ENCODE data around the gene SORL1. TPM values are rescaled to one million over a fixed set of nuclear protein-coding genes. Genes with fewer than 3 reads are reported as not detected.

SORL1 gene
- total RNA-seq, 2 experiments from 2014 or later = 66.8 to 67.2 TPM

DNA sequence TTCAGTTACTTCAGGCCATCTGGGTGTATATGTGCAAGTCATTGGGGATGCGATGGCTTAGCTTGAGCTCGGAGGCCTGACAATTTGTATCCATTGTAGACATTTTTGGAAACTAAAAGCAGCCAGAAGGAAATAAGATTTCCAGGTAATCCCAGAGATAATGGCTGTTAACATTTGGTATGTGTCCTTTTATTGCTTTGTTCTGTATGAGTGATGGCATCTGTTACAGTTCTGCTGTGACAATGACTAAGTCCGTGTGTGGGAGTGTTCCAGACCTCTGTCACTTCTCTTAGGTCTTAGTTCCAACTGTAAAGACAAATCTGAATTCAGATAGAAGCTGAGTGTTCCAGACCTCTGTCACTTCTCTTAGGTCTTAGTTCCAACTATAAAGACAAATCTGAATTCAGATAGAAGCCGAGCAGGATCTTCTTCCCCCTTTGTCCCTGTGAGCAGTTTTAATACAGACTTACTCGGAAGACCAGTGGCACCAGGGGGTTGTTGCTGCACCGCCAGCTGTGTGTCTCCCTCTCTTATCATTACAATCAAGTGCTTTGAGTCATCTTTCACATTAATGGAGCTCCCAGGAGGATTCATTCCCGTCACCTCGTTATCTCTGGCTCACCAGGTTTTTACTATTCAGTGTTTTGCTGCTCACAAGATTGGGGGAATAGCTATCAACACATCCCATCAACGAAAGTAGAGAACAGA lies 191.5 kb downstream of the SORL1 start:
- H3K4me1 Mint-ChIP-seq (ENCODE audit: low read depth) = no peaks in the 10 kb centered on the region
- no peaks in the 10 kb centered on the region for H3K9me3 Mint-ChIP-seq
- no peaks in the 10 kb centered on the region for H3K36me3 Mint-ChIP-seq (ENCODE audit: low read depth)
- no peak for DNase-seq
- H3K4me3 Mint-ChIP-seq = no peak overlapping the region
- intact Hi-C loops (cut with micrococcal nuclease) = no loop called here
- CTCF ChIA-PET = interaction anchor here (2.0 kb wide), 1 partner anchor 11 kb away, joined by 9 read pairs; no protein-coding TSS in a partner anchor
- H3K27me3 Mint-ChIP-seq (ENCODE audit: low read depth) = no peaks in the 10 kb centered on the region
- no peak overlapping the region for H3K27ac Mint-ChIP-seq

DNA sequence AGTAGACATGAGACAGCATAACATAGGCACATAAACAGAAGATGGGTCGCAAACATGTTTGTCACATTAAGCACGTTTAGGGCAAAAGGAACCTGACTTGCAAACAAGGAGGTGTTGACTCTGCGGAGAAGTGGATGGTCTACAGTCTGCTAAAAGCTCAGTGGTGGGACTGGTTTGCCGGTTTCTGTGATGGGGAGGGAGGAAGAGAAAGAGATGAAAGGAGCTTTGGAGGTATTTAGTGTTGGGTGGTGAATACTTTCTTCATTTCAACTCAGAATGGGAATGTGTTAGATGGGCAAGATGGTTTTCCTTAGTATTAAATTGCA lies 192.0 kb downstream of the SORL1 start:
- H3K36me3 Mint-ChIP-seq (ENCODE audit: low read depth) = no peaks in the 10 kb centered on the region
- no peaks in the 10 kb centered on the region for H3K9me3 Mint-ChIP-seq
- DNase-seq = no peak
- H3K27me3 Mint-ChIP-seq (ENCODE audit: low read depth) = no peaks in the 10 kb centered on the region
- no peak overlapping the region for H3K4me3 Mint-ChIP-seq
- CTCF ChIA-PET = interaction anchor here (2.0 kb wide), 1 partner anchor 11 kb away, joined by 9 read pairs; no protein-coding TSS in a partner anchor
- intact Hi-C loops (cut with micrococcal nuclease) = no loop called here
- H3K27ac Mint-ChIP-seq = no peak overlapping the region
- H3K4me1 Mint-ChIP-seq (ENCODE audit: low read depth) = no peaks in the 10 kb centered on the region

DNA sequence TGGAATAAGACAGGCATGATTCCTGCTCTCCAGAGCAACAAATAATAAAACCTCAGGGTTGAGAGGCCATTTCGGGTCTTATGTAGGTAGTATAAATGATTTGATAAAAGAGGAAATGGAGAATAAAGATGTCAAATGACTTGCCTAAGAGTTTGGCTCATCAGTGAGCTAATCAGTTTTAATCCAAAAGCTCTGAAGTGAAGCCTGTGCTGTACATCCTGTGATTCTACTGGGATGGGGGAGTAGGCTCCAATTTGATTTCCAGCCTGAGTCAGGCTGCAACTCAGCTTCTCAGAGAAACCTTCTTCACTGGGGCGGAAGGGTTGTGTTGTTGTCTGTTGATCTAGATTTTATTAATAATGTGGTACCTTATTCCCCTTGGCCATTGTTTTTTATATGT lies 192.9 kb downstream of the SORL1 start:
- Mint-ChIP-seq H3K36me3 (ENCODE audit: low read depth) (no peaks in the 10 kb centered on the region), H3K4me3 (no peak overlapping the region), H3K27ac (no peak overlapping the region), H3K4me1 (ENCODE audit: low read depth) (peaks cover 5% of the 10 kb centered on the region), H3K9me3 (no peaks in the 10 kb centered on the region), H3K27me3 (ENCODE audit: low read depth) (no peaks in the 10 kb centered on the region)
- CTCF ChIA-PET = interaction anchor here (2.0 kb wide), 1 partner anchor 10 kb away, joined by 9 read pairs; no protein-coding TSS in a partner anchor
- DNase-seq = no peak
- intact Hi-C loops (cut with micrococcal nuclease) = no loop called here

GRCh38 chr11:121645596-121645995 lies 193.5 kb downstream of the SORL1 start:
- Mint-ChIP-seq H3K4me1 (ENCODE audit: low read depth) (peaks cover 11% of the 10 kb centered on the region), H3K27me3 (ENCODE audit: low read depth) (no peaks in the 10 kb centered on the region), H3K9me3 (no peaks in the 10 kb centered on the region), H3K4me3 (no peak overlapping the region), H3K36me3 (ENCODE audit: low read depth) (no peaks in the 10 kb centered on the region), H3K27ac (no peak overlapping the region)
- intact Hi-C loops (cut with micrococcal nuclease) = no loop called here
- CTCF ChIA-PET = interaction anchor here (2.0 kb wide), 1 partner anchor 9 kb away, joined by 9 read pairs; no protein-coding TSS in a partner anchor
- no peak for DNase-seq

- no peaks in the 10 kb centered on the region for H3K27me3 Mint-ChIP-seq (ENCODE audit: low read depth)
- no peak overlapping the region for H3K27ac Mint-ChIP-seq
- CTCF ChIA-PET = interaction anchor here (0.6 kb wide), 1 partner anchor 201 kb away, joined by 6 read pairs; no protein-coding TSS in a partner anchor
- DNase-seq = no peak
- intact Hi-C loops (cut with micrococcal nuclease) = no loop called here
- H3K36me3 Mint-ChIP-seq (ENCODE audit: low read depth) = no peaks in the 10 kb centered on the region
- no peak overlapping the region for H3K4me3 Mint-ChIP-seq
- H3K9me3 Mint-ChIP-seq = no peaks in the 10 kb centered on the region
- H3K4me1 Mint-ChIP-seq (ENCODE audit: low read depth) = peaks cover 24% of the 10 kb centered on the region
Observed at GRCh38 chr11:121648306-121648705, 196.2 kb downstream of the SORL1 start.

DNA sequence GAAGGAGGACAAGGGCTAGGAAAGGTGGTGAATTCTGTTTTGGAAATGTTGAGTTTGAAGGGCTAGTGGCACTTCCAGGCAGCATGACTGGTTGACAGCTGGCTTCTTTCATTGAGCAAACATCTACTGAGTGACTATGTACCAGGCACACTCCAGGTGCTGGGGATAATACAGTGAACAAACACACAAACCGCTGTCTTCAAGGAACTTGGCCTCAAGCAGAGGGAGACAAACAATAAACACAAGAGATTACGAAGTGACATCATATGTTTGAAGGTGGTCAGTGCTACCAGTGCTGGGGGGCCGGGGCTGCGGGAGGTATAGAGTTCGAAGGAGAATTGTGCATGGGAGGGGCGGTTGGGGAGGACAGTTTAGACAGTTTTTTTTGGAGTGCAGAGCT lies 197.7 kb downstream of the SORL1 start:
- no peak for DNase-seq
- CTCF ChIA-PET = no interaction called here
- intact Hi-C loops (cut with micrococcal nuclease) = loop anchor here (1.0 to 10.0 kb wide), 4 partner anchors 118 to 1205 kb away; no protein-coding TSS in a partner anchor
- no peak overlapping the region for H3K27ac Mint-ChIP-seq
- H3K36me3 Mint-ChIP-seq (ENCODE audit: low read depth) = no peaks in the 10 kb centered on the region
- H3K4me1 Mint-ChIP-seq (ENCODE audit: low read depth) = peaks cover 24% of the 10 kb centered on the region
- H3K4me3 Mint-ChIP-seq = no peak overlapping the region
- H3K9me3 Mint-ChIP-seq = no peaks in the 10 kb centered on the region
- no peaks in the 10 kb centered on the region for H3K27me3 Mint-ChIP-seq (ENCODE audit: low read depth)

- peaks cover 28% of the 10 kb centered on the region for H3K4me1 Mint-ChIP-seq (ENCODE audit: low read depth)
- intact Hi-C loops (cut with micrococcal nuclease) = loop anchor here (1.0 to 10.0 kb wide), 4 partner anchors 117 to 1204 kb away; no protein-coding TSS in a partner anchor
- H3K9me3 Mint-ChIP-seq = no peaks in the 10 kb centered on the region
- DNase-seq = peak; percentile 33
- H3K4me3 Mint-ChIP-seq = no peak overlapping the region
- H3K36me3 Mint-ChIP-seq (ENCODE audit: low read depth) = no peaks in the 10 kb centered on the region
- CTCF ChIA-PET = no interaction called here
- peak overlapping the region; percentile 8 for H3K27ac Mint-ChIP-seq
- peaks cover 6% of the 10 kb centered on the region for H3K27me3 Mint-ChIP-seq (ENCODE audit: low read depth)
Observed at GRCh38 chr11:121650351-121651256, 198.5 kb downstream of the SORL1 start.

- H3K4me3 Mint-ChIP-seq = no peak overlapping the region
- CTCF ChIA-PET = interaction anchor here (0.5 kb wide), 1 partner anchor 839 kb away, joined by 3 read pairs; no protein-coding TSS in a partner anchor
- H3K36me3 Mint-ChIP-seq (ENCODE audit: low read depth) = no peaks in the 10 kb centered on the region
- DNase-seq = no peak
- H3K4me1 Mint-ChIP-seq (ENCODE audit: low read depth) = peaks cover 34% of the 10 kb centered on the region
- H3K27ac Mint-ChIP-seq = peak overlapping the region; percentile 8
- H3K9me3 Mint-ChIP-seq = no peaks in the 10 kb centered on the region
- H3K27me3 Mint-ChIP-seq (ENCODE audit: low read depth) = peaks cover 6% of the 10 kb centered on the region
- intact Hi-C loops (cut with micrococcal nuclease) = loop anchor here (5.0 to 10.0 kb wide), 2 partner anchors 219 to 1204 kb away; no protein-coding TSS in a partner anchor
Observed at GRCh38 chr11:121651257-121651605, 199.1 kb downstream of the SORL1 start.

DNA sequence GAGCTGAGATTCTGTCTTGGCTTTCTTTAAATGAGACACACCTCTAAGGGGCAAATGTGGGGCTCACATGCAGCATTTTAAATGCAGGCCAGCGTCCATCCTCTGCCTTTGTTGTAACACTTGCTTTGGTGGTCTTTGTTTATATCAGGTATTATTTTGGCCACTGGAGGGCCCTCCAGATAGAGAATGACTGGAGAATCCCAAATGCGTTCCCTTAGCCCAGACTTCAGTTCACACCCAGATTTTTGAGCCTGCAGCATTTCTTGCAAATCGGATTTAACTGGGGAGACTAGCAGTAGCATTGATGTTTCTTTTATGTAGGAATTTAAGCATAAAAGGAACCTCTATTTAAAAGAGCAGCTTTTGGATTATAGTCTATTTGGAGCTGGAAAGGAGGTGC lies 200.9 kb downstream of the SORL1 start:
- DNase-seq = no peak
- no peak overlapping the region for H3K4me3 Mint-ChIP-seq
- intact Hi-C loops (cut with micrococcal nuclease) = loop anchor here (5.0 to 10.0 kb wide), 2 partner anchors 221 to 1202 kb away; no protein-coding TSS in a partner anchor
- peaks cover 6% of the 10 kb centered on the region for H3K27me3 Mint-ChIP-seq (ENCODE audit: low read depth)
- CTCF ChIA-PET = no interaction called here
- peaks cover 35% of the 10 kb centered on the region for H3K4me1 Mint-ChIP-seq (ENCODE audit: low read depth)
- H3K9me3 Mint-ChIP-seq = no peaks in the 10 kb centered on the region
- no peak overlapping the region for H3K27ac Mint-ChIP-seq
- no peaks in the 10 kb centered on the region for H3K36me3 Mint-ChIP-seq (ENCODE audit: low read depth)

DNA sequence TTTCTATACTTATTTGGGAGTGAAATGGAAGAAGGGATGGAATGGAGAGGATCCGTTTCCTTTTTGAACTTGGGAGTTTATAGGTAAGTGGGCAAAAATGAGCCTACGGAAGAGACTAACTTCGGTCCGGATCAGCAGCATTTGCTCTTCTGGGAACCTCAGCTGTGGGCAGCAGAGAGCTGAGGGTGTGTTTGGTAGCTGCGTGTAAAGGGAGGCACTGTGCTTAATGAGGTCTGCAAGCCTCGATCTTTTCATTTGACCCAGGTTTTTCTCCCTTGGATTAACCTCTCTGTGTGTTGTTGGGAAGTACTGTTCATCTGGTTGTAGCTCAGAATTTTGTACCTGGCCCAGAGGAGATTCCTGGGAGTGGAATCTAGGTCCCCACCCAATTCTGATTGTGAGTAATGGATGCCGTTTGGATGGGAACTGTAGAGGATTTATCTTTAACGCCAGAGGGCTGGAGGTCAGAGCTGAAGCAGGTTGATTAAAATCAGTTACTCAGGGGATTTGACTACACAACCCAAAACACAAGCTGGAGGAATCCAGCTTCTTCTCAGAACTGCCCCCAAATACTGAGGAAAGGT lies 202.2 kb downstream of the SORL1 start:
- CTCF ChIA-PET = interaction anchor here (0.7 to 2.2 kb wide), 13 partner anchors 10 to 851 kb away, joined by 3 to 13 read pairs (median 6); no protein-coding TSS in a partner anchor
- no peak for DNase-seq
- Mint-ChIP-seq H3K27ac (no peak overlapping the region), H3K36me3 (ENCODE audit: low read depth) (no peaks in the 10 kb centered on the region), H3K27me3 (ENCODE audit: low read depth) (peaks cover 6% of the 10 kb centered on the region), H3K4me3 (no peak overlapping the region), H3K4me1 (ENCODE audit: low read depth) (peaks cover 35% of the 10 kb centered on the region), H3K9me3 (no peaks in the 10 kb centered on the region)
- intact Hi-C loops (cut with micrococcal nuclease) = loop anchor here (2.0 to 10.0 kb wide), 4 partner anchors 222 to 1200 kb away; no protein-coding TSS in a partner anchor

DNA sequence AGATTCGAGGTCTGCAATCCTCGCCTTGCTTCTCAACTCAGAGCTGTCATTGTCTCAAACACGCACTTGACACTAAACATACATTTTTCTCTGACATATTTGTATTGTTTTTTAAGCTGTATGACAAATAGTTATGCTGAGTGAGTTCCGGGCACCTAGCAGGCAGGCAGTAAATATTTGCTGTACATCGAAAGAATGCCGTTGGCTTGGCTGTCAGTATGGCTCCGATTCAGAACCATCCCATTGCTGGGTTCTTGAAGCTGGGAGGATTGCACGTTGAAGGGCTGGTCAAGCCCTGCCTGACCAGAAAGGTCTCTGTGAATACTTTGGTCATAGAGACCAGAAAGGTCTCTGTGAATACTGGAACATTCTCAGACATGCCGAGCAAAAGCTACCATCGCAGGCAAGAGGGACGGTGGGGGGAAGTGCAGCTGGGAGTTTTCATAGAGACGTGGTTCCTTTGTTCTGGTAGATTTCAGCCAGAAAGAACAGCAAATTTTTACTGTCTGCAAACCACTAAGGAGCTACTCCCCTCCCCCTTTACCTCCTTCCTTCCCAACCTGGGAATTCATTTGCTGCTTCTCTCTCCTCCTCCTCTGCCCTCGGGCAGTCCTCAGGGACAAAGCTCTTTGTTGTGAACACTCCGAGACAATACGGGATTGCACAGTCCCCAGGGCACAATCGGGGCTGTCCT lies 202.9 kb downstream of the SORL1 start:
- Mint-ChIP-seq H3K36me3 (ENCODE audit: low read depth) (no peaks in the 10 kb centered on the region), H3K4me1 (ENCODE audit: low read depth) (peaks cover 29% of the 10 kb centered on the region), H3K27ac (no peak overlapping the region), H3K4me3 (peak overlapping the region; percentile 74), H3K9me3 (no peaks in the 10 kb centered on the region), H3K27me3 (ENCODE audit: low read depth) (peaks cover 6% of the 10 kb centered on the region)
- intact Hi-C loops (cut with micrococcal nuclease) = loop anchor here (1.0 to 10.0 kb wide), 6 partner anchors 223 to 1200 kb away; no protein-coding TSS in a partner anchor
- CTCF ChIA-PET = interaction anchor here (0.7 to 2.2 kb wide), 20 partner anchors 8 to 850 kb away, joined by 3 to 13 read pairs (median 4); no protein-coding TSS in a partner anchor
- no peak for DNase-seq
